Activated CD4-positive, alpha-beta T cell treated with anti-CD3 and anti-CD28 coated beads, Interleukin-2, amount 50 U/mL, for 48 hours (primary cell): Measurements from ENCODE around the gene TSEN54.

Experiments
- DNase-seq, 2 experiments: peaks; one replicate each; pipeline ENCODE4 v3.0.0-alpha.2; 2020

The TSEN54 gene

DNA sequence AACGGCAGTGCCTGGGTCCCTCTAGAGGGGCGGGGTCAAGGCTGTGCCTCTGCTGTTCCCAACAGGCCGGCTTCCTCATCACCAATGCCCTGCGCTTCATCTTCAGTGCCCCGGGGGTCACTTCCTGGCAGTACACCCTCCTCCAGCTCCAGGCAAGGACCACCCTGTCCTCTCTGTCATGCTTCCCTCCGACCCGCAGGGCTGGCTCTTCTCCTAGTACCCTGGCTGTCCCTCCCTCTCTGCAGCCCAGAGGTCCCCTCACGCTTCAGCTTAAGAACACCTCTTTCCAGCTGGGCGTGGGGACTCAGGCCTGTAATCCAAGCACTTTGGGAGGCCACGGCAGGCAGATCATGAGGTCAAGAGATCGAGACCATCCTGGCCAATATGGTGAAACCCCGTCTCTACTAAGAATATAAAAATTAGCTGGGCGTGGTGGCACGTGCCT lies 26.8 kb upstream of the TSEN54 start:
- DNase-seq = no peak

DNA sequence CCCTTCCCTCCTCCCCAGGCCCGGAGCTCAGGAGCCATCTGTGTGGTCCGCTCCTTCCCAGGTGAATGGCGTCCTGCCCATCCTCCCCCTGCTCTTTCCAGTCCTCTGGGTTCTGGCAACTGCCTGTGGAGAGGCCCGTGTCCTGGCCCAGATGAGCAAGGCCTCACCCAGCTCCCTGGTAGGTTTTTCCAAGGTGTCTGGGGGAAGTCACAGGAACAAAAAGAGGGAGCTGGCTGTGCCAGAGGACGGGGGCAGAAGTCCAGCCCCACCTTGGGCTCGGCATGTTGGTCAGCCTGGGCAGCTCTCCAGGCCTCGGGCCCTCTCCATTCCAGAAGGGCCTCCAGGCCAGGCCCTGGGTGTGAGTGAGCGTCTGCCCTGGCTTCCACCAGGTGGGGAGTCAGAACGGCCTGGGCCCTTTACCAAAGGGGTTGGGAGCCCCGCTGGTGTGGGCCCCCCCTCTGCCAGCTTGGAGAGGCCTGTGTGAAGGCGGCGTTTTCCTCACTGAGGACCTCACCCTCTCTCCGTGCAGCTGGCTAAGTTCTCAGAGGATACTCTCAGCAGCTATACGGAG lies 26.1 kb upstream of the TSEN54 start:
- DNase-seq = no peak

DNA sequence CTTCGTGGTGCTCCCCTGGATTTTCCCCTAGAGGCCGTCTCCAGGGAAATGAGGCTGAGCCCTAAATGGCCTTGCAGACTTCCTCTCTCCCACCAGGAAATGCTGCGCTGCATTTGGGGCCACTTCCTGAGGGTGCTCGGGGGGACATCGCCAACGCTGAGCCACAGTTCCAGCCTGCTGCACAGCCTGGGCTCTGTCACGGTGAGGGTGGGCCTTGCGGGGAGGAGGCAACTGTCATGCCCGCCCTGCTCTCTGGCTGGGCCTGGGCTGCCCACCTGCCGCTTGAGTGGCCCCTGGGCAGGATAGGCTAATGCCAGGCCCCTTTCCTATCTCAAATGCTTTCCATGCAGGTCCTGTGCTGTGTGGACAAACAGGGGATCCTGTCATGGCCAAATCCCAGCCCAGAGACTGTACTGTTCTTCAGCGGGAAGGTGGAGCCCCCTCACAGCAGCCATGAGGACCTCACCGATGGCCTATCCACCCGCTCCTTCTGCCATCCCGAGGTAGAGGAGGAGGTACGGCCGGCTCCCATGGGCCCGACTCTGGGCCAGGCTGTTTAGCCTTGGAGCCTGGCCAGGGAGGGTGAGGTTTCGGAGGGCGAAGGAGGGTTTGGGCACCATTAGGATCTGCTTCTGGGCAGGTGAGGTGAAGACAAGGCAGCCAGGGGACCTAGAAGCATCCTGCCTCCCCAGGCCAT lies 25.2 kb upstream of the TSEN54 start:
- no peak for DNase-seq

DNA sequence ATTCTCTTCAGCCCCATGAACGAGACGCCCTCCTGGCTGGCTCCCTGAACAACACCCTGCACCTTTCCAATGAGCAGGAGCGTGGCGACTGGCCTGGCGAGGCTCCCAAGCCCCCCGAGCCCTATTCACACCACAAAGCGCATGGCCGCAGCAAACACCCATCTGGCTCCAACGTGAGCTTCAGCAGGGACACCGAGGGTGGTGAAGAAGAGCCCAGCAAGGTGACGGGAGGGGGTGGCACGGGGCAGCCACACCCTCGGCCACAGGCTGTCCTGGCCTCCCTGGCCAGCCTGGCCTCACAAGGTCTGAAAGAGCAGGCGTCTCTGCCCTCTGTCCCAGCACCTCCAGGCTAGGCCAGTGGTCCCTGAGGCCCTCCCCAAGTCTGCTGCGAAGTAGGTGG lies 24.6 kb upstream of the TSEN54 start:
- DNase-seq = no peak

DNA sequence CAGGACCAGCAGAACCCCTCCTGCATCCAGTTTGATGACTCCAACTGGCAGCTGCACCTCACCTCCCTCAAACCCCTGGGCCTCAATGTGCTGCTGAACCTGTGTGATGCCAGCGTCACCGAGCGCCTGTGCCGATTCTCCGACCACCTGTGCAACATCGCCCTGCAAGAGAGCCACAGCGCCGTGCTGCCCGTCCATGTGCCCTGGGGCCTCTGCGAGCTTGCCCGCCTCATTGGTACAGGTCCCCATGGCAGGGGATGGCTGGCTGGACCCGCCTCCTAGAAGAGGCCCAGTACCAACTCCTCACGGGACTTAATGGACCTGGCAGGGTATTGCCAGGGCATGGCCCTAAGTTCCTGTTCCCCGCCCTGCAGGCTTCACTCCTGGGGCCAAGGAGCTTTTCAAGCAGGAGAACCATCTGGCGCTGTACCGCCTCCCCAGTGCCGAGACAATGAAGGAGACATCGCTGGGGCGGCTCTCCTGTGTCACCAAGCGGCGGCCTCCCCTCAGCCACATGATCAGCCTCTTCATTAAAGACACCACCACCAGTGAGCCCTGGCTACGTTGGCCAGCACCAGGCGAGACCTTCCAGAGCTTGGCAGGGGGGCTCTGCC lies 23.7 kb upstream of the TSEN54 start:
- no peak for DNase-seq

DNA sequence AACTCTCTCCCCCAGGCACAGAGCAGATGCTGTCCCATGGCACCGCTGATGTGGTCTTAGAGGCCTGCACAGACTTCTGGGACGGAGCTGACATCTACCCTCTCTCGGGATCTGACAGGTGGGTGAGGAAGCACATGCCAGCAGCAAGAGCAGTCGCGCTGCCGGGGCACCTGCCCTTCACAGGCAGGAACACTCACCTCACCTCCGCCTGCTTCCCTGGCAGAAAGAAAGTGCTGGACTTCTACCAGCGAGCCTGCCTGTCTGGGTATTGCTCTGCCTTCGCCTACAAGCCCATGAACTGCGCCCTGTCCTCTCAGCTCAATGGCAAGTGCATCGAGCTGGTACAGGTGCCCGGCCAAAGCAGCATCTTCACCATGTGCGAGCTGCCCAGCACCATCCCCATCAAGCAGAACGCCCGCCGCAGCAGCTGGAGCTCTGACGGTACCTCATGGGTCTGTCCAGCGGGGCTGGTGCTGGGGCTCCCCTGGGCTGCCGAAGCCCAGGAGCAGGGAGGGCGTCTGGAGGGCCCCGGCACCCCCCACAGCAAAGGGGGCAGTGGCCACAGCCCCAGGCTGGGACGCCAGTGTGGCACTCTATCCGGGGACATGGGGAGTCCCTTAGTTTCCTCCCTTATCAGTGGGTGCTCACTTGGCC lies 22.7 kb upstream of the TSEN54 start:
- DNase-seq = no peak

DNA sequence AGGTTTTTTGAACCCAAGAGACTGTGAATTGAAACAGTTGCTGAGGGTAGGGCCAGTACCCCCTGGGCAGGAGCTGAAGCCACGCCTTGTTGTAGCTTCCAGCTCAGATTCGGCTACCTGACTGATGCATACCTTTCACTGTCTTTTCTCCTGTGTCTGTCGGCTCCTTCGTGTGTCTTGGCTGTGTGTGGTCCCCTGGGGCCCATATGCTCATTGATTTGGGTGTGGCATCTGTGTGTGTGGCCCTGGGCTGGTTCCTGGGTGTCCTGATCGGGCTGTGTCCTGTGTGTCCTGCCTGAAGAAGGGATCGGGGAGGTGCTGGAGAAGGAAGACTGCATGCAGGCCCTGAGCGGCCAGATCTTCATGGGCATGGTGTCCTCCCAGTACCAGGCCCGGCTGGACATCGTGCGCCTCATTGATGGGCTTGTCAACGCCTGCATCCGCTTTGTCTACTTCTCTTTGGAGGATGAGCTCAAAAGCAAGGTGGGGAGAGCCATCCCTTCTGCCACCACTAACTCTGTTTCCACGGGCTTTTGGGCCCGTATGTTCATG lies 21.9 kb upstream of the TSEN54 start:
- DNase-seq = no peak

DNA sequence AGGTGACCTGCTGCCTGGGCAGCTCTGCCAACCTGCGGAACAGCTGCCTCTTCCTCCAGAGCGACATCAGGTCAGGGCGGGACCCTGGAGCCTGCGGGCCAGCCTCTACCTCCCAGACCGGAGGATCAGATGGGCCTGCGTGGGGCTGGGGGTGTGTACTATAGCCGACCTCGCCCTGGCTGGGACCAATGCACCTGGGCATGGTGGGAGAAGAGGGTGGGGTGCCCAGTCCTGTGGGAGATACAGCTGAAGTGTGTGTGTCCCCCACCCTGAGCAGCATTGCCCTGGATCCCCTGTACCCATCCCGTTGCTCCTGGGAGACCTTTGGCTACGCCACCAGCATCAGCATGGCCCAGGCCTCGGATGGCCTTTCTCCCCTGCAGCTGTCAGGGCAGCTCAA lies 20.3 kb upstream of the TSEN54 start:
- DNase-seq = no peak

DNA sequence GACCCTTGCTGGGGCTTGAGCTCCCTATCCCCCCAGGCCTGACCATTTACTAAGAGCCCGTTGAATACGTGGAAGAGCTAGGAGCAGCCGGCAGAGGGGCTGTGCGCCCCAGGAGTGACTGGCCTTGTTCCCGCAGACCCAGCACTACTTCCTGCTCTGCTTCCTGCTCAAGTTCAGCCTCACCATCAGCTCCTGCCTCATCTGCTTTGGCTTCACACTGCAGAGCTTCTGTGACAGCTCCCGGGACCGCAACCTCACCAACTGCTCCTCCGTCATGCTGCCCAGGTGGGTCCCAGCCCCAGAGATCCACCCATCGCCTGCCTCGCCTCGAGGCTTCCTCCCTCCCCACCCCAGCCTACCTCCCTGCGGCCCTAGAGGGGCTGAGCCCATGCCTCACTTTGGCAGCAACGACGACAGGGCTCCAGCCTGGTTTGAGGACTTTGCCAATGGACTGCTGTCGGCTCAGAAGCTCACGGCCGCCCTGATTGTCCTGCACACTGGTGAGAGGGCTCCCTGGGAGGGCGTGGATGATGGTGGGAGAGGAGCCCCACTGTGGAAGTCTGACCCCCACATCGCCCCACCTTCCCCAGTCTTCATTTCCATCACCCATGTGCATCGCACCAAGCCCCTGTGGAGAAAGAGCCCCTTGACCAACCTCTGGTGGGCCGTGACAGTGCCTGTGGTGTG lies 18.1 kb upstream of the TSEN54 start:
- no peak for DNase-seq

DNA sequence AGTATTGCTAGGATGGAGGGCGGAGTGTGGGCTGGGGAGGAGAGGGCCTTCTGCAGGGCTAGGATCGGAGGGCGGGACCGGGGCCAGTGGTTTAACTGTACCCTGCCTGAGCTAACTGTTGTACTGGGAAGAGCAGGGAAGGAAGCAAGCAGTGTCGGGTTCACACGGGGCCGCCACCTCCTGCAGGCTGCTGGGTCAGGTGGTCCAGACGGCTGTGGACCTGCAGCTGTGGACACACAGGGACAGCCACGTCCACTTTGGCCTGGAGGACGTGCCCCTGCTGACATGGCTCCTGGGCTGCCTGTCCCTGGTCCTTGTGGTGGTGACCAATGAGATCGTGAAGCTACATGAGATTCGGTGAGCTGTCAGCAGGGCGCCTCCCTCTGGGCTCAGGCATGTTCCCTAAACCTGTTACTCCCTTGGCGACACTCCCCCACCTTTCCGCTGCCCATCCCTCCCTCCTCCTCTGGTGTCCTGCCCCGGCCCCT lies 17.6 kb upstream of the TSEN54 start:
- no peak for DNase-seq

DNA sequence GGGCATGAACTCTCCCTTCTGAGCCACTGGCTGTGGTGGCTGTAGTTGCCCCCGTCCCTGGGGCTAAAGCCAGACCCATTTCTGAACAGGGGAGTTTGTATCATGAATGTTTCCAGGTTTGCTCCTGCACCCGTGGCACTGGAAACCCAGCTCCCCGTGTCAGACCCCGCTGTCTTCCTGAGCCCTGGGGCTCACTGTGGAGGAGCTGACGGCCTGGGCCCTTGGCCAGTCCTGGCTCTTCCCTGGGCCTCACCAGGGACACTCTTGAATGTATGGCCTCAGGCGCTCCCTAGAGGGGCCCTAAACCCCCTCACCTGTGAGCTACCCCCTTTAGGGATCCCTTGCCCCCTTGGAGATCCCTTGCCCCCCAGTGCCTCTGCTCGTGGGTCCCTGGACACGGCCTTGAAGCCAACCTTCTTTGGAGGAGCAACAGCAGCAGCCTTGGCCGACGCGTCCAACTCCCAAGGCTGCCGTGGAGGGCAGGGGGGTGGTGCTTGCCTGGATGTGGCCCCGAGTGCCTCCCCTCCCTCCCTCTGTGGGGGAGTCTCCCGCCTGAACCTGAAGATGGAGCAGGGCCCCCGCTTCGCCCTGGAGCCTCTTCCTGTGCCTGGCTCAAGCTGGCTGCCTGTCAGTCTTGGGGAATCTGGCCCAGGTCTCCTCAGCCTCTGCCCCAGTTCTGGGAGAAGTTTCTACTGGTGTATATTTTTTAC lies 16.9 kb upstream of the TSEN54 start:
- no peak for DNase-seq

DNA sequence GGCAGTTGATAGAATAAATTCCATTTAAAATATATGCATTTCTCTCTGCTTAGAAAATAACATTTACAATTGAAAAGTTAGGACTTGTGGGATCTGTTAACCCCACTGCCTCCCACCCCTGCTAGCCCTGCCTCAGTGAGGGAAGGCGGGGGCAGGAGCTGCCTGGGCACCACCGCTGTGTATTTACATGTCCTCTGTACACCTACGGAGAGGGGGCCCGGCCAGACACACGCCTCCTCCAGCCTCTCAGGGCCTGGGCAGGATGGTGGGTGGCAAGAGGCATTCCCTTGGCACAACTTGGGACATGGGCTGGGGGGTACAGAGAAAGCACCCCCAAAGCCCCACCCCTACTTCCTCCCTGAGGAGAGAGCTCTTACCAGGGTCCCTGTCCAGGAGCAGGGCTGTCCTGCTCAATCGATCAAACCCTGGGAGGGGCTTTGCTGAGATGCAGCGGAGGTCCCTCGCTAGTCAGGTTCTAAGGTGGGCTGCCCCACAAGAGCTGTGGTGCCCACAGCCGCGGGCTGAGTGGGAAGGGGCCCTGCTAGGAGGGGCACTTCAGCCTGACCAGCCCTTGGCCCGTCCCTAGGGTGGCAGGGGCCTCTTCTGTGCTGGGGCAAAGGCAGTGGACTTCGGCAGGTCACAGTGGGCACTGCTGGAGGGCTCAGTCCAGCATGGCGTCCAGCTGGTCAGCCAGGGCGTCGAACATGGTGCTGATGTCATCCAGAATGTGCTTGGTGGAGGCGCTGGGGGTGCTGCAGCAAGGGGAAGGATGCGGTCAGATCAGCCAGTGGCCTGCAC lies 15.7 kb upstream of the TSEN54 start:
- DNase-seq = no peak

DNA sequence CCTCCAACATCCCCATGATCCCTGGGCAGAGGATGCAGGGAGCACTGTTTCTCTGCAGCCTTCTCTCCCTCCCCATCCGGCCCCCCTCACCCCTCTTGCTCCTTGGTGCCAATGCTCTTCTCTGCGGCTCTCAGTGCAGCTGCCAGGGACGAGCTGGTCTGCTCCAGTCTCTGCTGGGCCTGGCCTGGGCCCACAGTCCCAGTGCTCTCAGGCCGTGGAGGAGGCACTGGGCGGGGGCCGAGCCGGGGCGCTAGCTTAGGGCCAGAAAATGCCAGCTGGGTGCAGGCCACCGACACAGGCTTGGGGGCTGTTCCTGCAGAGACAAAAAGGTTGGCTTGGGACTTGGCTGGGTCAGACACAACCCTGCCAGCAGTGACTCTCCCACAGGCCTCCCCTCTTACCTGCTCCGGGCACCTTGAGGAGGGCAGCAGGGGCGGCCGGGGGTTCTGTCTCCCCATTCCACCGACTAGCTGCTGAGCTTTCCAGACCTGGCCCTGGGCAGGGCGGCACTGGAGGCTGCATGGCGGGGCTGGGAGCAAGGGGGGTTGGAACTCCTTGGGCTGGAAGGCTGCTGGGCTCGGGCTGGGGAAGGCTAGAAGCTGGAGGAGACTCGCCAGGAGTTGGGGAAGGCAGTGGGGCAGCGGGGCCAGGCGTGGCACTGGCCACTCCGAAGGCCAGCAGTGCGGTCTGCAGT lies 14.8 kb upstream of the TSEN54 start:
- DNase-seq = no peak

DNA sequence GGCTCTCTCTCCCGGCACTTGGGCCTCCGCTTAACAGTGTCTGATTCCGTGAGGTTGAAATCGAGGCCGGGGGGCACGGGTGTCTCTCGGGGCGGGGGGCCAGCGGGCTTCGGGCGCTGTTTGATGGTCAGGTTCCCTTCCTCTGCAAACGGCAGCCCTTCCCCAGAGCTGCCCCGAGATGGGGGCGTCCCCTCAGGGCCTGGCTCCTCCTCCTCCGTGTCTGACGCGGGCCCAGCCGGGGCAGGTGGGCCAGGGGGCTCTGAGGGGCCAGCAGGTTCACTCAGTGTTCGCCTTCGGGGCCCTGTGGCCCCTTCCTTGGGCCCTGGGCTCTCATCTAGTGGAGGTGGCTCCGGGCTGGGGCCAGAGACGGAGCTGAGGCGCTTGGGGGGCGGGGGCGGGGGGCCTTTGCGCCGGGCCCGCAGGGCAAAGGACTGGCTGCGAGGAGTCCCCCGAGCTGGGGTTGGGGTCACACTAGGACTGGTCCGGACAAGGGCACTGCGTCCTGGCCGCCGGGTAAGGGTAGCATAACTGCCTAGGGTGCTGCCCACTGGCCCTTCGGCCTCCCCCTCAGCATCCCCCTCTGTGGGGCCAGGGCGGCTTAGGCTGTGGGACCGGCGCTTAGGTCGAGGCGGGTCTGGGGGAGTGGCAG lies 14.1 kb upstream of the TSEN54 start:
- no peak for DNase-seq

DNA sequence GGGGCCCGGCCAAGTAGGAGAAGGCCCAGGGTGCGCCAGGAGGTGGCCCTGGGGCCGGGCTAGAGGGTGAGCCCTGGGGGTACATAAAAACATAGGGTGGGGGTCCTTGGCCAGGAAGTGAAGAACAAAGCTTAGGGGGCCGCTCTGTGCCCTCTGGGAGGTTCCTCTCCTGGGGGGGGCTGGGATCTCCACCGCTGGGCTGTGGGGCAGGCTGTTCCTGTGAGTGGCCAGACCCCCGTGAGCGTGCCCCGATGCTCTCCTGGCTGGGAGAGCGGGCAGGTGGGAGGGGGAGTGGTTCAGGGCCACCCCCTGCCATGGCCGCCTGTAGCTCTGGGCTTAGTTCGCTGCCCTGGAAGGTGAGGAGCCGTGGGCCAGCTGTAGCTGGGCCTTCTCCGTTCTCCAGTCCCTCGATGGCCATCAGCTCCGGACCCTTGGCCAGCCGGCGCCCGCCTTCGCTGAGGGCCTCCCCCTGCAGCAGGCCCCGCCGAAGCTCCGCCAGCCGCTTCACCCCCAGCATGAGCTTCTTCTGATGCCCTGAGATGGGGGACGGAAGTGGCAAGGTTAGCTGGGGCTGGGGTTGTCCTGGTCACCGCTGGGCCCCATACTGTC lies 13.5 kb upstream of the TSEN54 start:
- DNase-seq = no peak

DNA sequence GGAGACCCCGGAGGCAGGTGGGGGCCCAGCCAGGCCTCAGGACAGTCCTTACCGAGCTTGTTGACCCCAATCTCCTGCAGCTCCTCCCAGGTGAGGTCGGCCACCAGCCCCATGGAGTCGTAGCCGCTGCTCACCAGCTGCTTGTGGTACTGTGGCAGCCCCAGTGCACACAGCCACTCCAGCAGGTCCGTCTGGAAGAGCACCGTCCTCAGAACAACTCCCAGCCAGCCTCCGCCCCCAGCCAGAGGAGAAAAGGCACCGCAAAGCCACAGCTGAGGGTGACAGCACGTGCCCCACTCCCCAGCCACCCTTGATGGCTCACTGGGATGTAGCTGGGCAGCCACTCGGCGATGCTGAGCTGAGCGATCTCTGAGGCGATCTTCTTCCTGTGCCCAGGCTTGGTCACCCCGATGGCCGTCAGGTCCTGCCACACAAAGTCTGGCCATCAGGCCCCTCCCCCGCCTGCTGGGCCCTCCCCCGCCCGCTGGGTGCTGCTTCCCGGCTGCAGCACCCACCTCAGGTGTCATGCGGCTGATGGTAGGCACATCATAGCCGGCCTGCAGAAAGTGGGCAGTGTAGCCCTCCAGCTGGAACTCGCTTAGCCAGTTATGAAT lies 12.9 kb upstream of the TSEN54 start:
- DNase-seq = no peak

DNA sequence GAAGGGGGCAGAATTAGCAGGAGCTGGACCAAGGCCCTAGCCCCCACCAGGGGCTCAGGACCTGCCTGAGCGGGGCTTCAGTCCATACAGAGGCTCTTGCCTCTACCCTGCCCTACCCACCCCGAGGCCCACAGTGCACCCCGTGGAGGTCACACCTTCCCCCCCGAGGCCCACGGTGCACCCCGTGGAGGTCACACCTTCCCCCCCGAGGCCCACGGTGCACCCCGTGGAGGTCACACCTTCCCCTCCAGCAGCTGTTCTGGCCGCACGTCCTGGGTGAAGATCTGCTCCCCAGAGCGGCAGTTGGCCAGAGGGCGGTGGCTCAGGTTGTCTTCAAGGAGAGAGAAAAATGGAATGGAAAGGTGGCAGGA lies 12.4 kb upstream of the TSEN54 start:
- no peak for DNase-seq

DNA sequence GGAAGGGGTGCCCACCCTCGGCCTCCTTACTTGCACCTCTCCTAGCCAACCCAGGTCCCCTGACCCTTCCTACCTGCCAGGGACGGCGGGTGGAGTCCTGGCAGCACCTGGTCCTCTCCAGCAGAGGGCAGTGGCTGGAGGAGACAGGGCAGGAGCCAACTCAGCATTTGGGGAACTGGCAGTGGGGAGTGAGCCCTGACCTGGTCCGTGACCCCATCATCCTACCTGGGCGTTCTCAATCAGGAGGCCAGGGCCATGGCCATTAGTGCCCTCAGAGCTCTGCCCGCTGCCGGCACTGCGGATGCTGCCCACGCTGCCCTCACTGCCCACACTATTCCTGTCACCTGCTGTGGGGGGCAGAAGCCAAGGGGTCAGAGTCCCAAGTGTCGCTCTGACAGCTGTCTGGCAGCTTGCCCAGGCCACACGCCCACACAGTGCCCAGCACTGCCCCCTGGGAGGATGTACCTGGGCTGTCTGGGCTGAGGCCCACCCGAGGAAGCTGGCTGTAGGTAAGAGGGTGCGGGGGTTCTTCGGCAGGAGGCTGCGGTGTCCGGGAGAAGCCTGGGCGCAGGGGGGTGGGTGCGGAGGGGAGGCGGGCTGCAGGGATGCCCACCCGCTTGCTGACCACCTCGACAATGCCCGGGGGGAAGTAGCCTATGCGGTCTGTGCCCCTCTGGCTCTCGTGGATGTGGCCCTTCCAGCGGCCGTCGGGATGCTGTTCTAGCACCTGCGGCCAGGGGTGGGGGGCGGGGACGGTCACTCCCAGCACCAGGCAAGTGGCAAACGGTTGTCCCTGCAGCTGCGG lies 11.8 kb upstream of the TSEN54 start:
- peak; percentile 41 to 47 for DNase-seq

DNA sequence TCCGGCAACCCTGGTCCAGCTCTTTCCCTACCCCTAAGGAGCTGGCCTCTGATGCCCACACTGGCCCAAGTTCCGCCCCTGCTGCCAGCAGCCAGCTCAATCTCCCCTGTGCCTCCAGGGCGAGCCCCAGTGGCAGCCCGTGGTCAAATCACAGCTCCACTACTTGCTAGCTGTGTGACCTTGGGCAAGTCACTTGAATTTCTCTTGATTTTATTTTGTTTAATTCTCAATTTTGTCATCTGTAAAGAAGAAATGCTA lies 11.2 kb upstream of the TSEN54 start:
- no peak for DNase-seq
